GM12873 (cell line): ENCODE results near the gene ARPC4.

ENCODE experiments used
- TF ChIP-seq, protein P1 (sequence below): IDR thresholded peaks from 2 replicates; pipeline ENCODE4 v1.5.1; 2012; ENCODE audit warnings: low read depth, mild to moderate bottlenecking, moderate library complexity, low read length, control low read depth; ENCODE audit not compliant: insufficient read depth; ENCODE audit errors: missing control alignments

The ARPC4 gene

DNA sequence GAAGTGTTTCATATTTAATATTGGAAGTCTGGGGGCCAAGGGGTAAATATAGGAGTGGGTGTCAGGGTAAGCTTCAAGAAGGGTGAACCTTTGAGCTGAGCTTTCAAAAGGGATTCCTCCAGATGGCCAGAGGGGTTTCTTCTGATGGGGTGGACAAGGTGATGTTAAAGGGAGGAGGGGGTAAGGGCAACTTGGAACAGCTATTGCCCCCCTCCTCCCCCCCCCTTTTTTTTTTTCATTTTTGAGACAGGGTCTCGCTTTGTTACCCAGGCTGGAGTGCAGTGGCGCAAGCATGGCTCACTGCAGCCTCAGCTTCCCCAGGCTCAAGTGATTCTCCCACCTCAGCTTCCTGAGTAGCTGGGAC is 15.1 kb downstream of the ARPC4 start:
- TF ChIP-seq, protein P1, sequence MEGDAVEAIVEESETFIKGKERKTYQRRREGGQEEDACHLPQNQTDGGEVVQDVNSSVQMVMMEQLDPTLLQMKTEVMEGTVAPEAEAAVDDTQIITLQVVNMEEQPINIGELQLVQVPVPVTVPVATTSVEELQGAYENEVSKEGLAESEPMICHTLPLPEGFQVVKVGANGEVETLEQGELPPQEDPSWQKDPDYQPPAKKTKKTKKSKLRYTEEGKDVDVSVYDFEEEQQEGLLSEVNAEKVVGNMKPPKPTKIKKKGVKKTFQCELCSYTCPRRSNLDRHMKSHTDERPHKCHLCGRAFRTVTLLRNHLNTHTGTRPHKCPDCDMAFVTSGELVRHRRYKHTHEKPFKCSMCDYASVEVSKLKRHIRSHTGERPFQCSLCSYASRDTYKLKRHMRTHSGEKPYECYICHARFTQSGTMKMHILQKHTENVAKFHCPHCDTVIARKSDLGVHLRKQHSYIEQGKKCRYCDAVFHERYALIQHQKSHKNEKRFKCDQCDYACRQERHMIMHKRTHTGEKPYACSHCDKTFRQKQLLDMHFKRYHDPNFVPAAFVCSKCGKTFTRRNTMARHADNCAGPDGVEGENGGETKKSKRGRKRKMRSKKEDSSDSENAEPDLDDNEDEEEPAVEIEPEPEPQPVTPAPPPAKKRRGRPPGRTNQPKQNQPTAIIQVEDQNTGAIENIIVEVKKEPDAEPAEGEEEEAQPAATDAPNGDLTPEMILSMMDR, result no peak

DNA sequence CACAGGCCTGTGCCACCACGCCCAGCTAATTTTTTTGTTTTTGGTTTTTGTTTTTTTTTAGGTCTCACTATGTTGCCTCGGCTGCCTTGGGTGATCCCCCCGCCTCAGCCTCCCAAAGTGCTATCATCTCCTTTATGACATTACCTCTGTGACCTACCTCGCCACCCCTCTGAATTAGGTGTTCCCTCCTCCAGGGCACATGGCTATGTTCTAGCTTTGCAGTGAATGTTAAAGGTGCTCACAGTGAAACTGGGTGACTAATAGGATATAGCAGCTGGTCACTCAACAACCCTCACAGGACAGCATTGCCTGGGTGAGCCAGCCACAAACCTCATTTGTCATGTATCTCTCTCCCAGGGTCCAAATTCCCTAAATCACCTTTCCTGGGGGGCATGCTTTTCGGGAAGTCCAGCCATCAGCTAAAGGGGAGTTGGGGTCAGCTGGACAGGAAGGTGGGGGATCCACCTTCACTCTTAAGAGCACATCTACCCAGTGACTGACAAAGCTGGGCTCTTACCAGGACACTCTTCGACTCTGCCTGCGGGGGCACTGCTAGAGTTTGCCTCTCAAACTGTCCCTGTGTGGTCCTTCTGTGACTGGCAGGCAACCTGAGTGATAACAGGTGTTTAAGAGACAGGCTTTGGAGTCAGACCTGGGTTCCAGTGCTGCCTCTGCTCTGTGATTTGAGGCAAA is 15.6 kb downstream of the ARPC4 start:
- TF ChIP-seq, protein P1, result peak; percentile 44

DNA sequence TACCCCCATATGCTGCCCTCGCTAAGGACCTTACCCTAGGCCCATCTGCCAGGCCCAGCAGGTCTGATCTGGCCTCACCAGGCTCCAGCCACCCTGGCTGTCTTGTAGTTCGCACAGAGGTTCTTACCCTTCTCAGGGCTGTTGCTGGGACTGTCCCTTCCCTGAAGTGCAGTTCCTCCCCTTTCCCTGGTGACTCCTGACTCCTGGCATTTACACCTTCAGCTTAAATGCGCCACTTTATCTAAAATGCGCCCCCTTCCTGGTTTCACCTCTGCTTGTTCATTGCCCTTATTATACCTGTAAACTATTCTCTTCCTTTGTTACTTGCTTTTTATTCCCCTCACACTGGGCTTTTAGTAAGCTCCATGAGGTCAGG is 16.3 kb downstream of the ARPC4 start:
- TF ChIP-seq, protein P1, result no peak

DNA sequence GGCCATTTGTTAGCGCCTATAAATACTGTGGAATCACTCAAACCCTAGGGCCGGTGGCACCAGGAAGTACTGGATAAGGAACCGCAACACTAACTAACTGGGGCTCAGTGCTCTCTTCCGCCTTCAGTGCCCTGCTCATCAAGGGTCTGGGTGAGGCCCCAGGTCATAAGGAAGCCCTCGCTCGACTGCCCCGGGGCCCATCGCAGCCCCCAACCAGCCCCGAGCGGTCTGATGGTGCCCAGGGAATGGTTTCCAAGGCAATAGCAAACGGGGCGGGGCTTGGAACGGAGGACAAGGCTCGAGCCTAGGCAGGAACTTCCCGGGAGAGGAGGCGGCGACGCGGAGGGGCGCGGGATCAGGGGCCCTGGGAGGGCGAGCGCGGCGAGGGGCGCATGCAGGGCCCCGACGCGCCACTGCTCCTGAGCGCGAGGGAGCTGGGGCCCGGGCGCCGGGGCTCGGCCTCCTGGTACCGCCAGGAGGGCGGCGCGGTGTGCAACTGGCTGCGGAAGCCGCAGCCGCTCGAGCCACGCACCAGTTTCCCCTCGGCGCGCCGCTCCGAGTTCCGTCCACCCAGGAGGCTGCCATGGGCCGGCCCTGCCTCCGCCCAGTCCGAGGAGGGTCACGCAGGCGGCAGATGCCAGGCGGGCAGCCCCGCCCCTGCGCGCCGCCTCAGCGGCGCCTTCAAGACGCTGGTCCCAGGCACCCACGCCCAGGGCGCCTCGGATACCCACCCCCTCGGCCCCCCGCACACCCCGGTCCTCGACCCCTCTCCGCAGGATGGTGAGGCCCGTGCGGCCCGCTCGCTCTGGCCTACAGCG is 16.9 kb downstream of the ARPC4 start, which contains the start of gene TTLL3:
TSS of gene TTLL3 (plus strand) at position 648 of the 818 bp plus-strand sequence. CDS start 400 bp downstream, outside the sequence.
- TF ChIP-seq, protein P1, result no peak

DNA sequence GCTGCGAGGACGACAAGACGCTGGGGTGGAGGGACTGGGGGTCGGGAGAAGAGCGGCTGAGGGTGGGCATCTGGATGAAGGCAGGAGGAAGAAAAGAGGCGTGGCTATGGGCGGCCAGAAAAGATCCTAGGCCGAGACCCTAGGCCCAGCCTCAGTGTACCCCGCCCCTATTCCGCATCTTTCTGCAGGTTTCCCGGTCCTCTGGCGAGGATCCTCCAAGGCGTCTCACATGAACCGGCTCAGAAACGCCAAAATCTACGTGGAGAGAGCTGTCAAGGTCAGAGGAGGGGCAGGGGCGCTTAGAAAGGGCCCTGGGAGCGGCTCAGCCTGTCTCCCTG is 17.5 kb downstream of the ARPC4 start:
- TF ChIP-seq, protein P1, result no peak

DNA sequence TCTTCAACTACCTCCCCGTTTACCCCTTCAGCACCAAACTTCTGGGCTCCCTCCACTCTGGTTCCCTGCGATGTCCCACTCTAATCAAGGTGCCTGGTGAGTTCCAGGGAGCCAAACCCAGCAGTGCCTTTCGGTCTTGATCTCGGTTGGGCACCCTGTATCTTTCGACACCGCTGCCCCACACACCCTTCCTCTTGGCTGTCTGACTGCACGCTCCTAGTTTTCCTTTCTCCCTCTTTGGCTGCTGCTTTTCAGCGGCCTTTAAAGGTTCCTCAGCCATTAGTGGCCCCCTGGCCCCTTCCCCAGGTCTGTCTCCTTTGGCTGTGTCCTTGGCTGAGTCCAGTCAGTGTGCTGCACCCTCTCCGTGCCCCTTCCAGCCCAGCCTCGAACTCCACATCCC is 18.0 kb downstream of the ARPC4 start:
- TF ChIP-seq, protein P1, result no peak

DNA sequence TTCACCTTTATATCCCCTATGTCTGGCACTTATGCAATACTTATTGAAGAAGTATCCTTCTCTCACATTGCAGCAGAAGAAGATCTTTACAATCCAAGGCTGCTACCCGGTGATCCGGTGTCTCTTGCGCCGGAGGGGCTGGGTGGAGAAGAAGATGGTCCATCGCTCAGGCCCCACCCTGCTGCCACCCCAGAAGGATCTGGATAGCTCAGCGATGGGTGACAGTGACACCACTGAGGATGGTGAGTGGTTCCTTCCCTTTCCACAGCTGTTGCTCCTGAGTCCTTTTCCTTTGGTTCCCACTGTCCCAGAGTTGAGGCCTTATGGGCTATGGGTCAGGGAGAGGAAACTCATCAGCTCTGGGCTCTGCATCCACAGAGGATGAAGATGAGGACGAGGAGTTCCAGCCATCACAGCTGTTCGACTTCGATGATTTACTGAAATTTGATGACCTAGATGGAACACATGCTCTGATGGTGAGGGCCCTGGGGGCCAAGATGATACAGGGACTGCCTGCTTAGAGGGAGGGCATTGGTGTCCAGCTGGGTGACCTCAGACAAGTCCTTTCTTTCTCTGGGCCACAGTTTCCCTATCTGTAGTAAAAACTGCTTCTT is 20.1 kb downstream of the ARPC4 start:
- TF ChIP-seq, protein P1, result no peak
